H1 (cell line): Measurements from ENCODE around the gene KCNMB2. TPM values are rescaled to one million over a fixed set of nuclear protein-coding genes. Genes with fewer than 3 reads are reported as not detected.

Source experiments
- CBX5 ChIP-seq: fragments of 300-800, 300-1000 bp; sonication (generic); IDR thresholded peaks from 2 replicates; pipeline ENCODE4 v1.7.1; 2016; ENCODE audit warnings: antibody characterized with exemption, low read length, low read depth
- CHD2 ChIP-seq: IDR thresholded peaks from 2 replicates; pipeline ENCODE4 v1.6.1; 2012; ENCODE audit warnings: low read length, improper control_type of control experiment
- HDAC2 ChIP-seq, 2 experiments: fragments of 300-600 bp in 1 of 2; sonication (generic) in 1 of 2; IDR thresholded peaks; 2 replicates each; pipeline ENCODE4 v1.6.1; 2011 to 2012; ENCODE audit warnings: low read depth in 2 of 2, low read length in 2 of 2, mild to moderate bottlenecking in 2 of 2, moderate library complexity in 2 of 2, borderline replicate concordance in 1 of 2, inconsistent platforms in 1 of 2
- KDM5A ChIP-seq: fragments of 200-600 bp; IDR thresholded peaks from 2 replicates; pipeline ENCODE4 v1.7.1; 2012; ENCODE audit warnings: mild to moderate bottlenecking, low read length, inconsistent platforms, mixed read lengths
- MAX ChIP-seq: IDR thresholded peaks from 2 replicates; pipeline ENCODE4 v1.6.1; 2012; ENCODE audit warnings: inconsistent platforms
- NRF1 ChIP-seq: IDR thresholded peaks from 2 replicates; pipeline ENCODE4 v1.6.1; 2011; ENCODE audit warnings: mild to moderate bottlenecking, low read depth, low read length, improper control_type of control experiment
- SP1 ChIP-seq: IDR thresholded peaks from 2 replicates; pipeline ENCODE4 v1.6.1; 2011; ENCODE audit warnings: low read depth, low read length
- SRF ChIP-seq: IDR thresholded peaks from 2 replicates; pipeline ENCODE4 v1.6.1; 2011; ENCODE audit warnings: mild to moderate bottlenecking, low read depth, low read length, moderate library complexity
- USF2 ChIP-seq: IDR thresholded peaks from 2 replicates; pipeline ENCODE4 v1.6.1; 2011; ENCODE audit warnings: low read length, improper control_type of control experiment
- polyA plus RNA-seq, 7 experiments: library from polyadenylated mRNA; depleted of rRNA in 3 of 7; stranded (reverse) in 5 of 7; unstranded in 2 of 7; fragments of >200 nt in 5 of 7; fragments of 200-250 nt in 2 of 7; gene quantifications; 1 replicate in 5 of 7; 2 replicates in 1 of 7; 4 replicates in 1 of 7; pipeline versions ENCODE4 v1.2.1 to v1.2.3, GENCODE V29; 2011 to 2013; ENCODE audit warnings: missing spikeins in 2 of 7, mixed read lengths in 2 of 7
- total RNA-seq: library from RNA; stranded (reverse); fragmentation: NEBNext Ultra II Directional; extraction: Animal tissue kit (Norgen Biotek cat#: 25700); gene quantifications from 2 replicates; pipeline ENCODE4 v1.2.1, GENCODE V29; 2021

KCNMB2 gene
- total and polyA plus RNA-seq, 2 of the 8 experiments (the other 6 are each of a cell fraction or from before 2014, with no cell fraction given): not detected

- TF ChIP-seq MAX: no peak
- TF ChIP-seq HDAC2 (IDR thresholded peaks at IDR 0.05; ENCODE audit: borderline replicate concordance in 1 of 2, low read depth in 2 of 2, low read length in 2 of 2): no peak
- TF ChIP-seq SP1: no peak
- no peak for TF ChIP-seq NRF1
- no peak for TF ChIP-seq CBX5
- TF ChIP-seq KDM5A: no peak
- no peak for TF ChIP-seq CHD2
- TF ChIP-seq SRF: no peak
- TF ChIP-seq USF2: no peak
Observed at GRCh38 chr3:178669022-178669601, 132.9 kb downstream of the KCNMB2 start (continued).
